Left ventricle myocardium inferior (tissue), 1 donor: ENCODE data around the gene GRIN3A. TPM values are rescaled to one million over a fixed set of nuclear protein-coding genes. Genes with fewer than 3 reads are reported as not detected.

Experiments used
- DNase-seq: peaks from one replicate; pipeline ENCODE4 v3.0.0-alpha.2; 2020
- H3K27ac ChIP-seq: fragments of 200-600 bp; replicated peaks from 2 replicates; pipeline ENCODE4 v1.8.0; 2021
- H3K27me3 ChIP-seq: fragments of 200-600 bp; 2 replicates; pipeline ENCODE4 v1.8.0; 2021; ENCODE audit warnings: low read depth
- H3K36me3 ChIP-seq: fragments of 200-600 bp; 2 replicates; pipeline ENCODE4 v1.8.0; 2021
- H3K4me1 ChIP-seq: fragments of 200-600 bp; 2 replicates; pipeline ENCODE4 v1.8.0; 2021
- H3K4me3 ChIP-seq: fragments of 200-600 bp; 2 replicates; pipeline ENCODE4 v1.8.0; 2021; ENCODE audit warnings: mild to moderate bottlenecking, moderate library complexity
- H3K9me3 ChIP-seq: fragments of 200-600 bp; replicated peaks from 2 replicates; pipeline ENCODE4 v1.8.0; 2021
- CTCF ChIP-seq: fragments of 200-600 bp; IDR thresholded peaks from 2 replicates; pipeline ENCODE4 v1.8.0; 2021; ENCODE audit warnings: antibody characterized with exemption, mild to moderate bottlenecking, borderline replicate concordance
- intact Hi-C: fragments of 100-400 bp; cut with micrococcal nuclease; formaldehyde crosslinking; loops from one replicate; pipeline ENCODE4 v1.11.0; 2022
- total RNA-seq: library from RNA; stranded (reverse); fragmentation: NEBNext Ultra II Directional; extraction: Animal tissue kit (Norgen Biotek cat#: 25700); gene quantifications from one replicate; pipeline ENCODE4 v1.2.1, GENCODE V29; 2021
- donor health status: DM: no; HTN: yes; CAD: no; lungs with severe emphysema.

GRIN3A gene
- total RNA-seq, 1 donor from 2014 or later: 0.49 TPM

- TF ChIP-seq CTCF: no peak
- Histone ChIP-seq H3K36me3 (no peaks in the 10 kb centered on the region), H3K27me3 (no peaks in the 10 kb centered on the region), H3K27ac (no peak overlapping the region), H3K9me3 (peaks cover 8% of the 10 kb centered on the region), H3K4me1 (no peaks in the 10 kb centered on the region), H3K4me3 (no peak overlapping the region)
- no peak for DNase-seq
- intact Hi-C loops: no loop called here
These were observed 90.0 kb downstream of the GRIN3A start for GRCh38 chr9:101648493-101648892.

- intact Hi-C loops: no loop called here
- Histone ChIP-seq H3K4me1 (no peaks in the 10 kb centered on the region), H3K9me3 (peaks cover 23% of the 10 kb centered on the region), H3K4me3 (no peak overlapping the region), H3K27me3 (no peaks in the 10 kb centered on the region), H3K36me3 (no peaks in the 10 kb centered on the region), H3K27ac (no peak overlapping the region)
- no peak for TF ChIP-seq CTCF
- DNase-seq: no peak
These were observed 98.4 kb downstream of the GRIN3A start for GRCh38 chr9:101639785-101640665.

GRCh38 chr9:101639311-101639710 lies 99.1 kb downstream of the GRIN3A start:
- peaks cover 22% of the 10 kb centered on the region for H3K9me3 ChIP-seq
- H3K36me3 ChIP-seq: no peaks in the 10 kb centered on the region
- no peak overlapping the region for H3K27ac ChIP-seq
- H3K4me3 ChIP-seq: no peak overlapping the region
- no peaks in the 10 kb centered on the region for H3K27me3 ChIP-seq
- H3K4me1 ChIP-seq: no peaks in the 10 kb centered on the region
- no peak for DNase-seq
- intact Hi-C loops: no loop called here
- no peak for TF ChIP-seq CTCF

DNA sequence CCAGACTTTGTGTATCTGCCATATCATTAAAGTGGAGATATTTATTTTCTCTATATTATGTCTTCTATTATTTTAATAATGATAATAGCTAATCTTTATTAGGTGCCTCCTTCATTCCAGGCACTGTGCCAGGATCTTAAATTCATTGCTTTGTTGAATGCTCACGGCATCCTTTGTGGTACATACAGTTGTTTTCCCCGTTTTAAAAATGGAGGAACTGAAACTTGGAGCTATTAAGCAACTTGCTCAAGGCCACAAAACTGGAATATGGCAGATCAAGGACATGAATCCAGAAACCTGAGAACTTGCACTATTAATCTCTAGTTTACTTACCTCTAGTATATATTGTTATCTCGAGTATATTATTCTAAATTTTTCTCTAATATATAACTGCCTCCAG lies 102.2 kb downstream of the GRIN3A start:
- Histone ChIP-seq H3K36me3 (no peaks in the 10 kb centered on the region), H3K4me1 (no peaks in the 10 kb centered on the region), H3K27ac (no peak overlapping the region), H3K4me3 (no peak overlapping the region), H3K9me3 (no peaks in the 10 kb centered on the region), H3K27me3 (no peaks in the 10 kb centered on the region)
- intact Hi-C loops: no loop called here
- no peak for DNase-seq
- TF ChIP-seq CTCF: no peak

DNA sequence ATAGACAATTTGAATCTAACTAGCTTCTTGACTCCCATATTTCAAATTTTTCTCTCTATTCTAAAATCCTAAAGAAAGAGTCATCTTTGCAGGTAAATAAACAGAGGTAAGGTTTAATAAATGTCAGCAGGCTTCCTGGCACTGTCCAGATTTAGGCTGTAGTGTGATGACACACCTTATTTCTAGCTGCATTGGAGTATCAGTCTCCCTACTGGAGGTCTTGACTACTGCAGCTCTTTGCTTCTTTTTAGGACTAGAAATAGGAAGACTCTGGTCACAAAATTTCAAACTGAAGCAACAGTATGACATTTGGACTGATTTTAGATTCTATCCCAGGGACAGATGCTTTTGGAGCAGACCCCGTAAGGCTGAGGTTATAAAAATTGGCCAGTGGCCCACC lies 103.0 kb downstream of the GRIN3A start:
- Histone ChIP-seq H3K36me3 (no peaks in the 10 kb centered on the region), H3K9me3 (no peaks in the 10 kb centered on the region), H3K27me3 (no peaks in the 10 kb centered on the region), H3K4me3 (no peak overlapping the region), H3K27ac (no peak overlapping the region), H3K4me1 (no peaks in the 10 kb centered on the region)
- no peak for DNase-seq
- no peak for TF ChIP-seq CTCF
- intact Hi-C loops: no loop called here
